ENCODE results near the gene C1RL. TPM values are rescaled to one million over a fixed set of nuclear protein-coding genes. Genes with fewer than 3 reads are reported as not detected.

Gene C1RL
- total RNA-seq, 1 donor from 2014 or later, result 26.6 TPM

DNA sequence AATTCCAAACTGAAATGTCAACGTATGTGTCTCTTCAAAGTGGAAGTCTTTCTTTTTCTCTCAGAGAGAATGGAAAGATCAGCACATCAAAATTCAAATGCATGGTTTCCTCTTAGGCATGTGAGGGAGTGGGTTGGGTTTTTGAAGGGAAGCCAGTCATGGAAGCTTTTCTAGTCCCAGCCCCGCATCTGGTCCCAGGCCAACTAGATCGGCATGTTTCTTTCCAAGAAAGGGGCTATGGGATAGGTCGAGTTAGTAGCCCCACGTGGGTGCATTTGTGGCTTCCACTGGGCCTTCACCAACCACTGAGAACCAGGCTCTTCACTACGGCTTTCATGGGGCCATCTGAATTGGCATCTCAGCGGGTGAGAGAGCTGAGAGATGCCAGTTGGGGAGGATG, 41.9 kb downstream of the C1RL start:
- no peak for TF ChIP-seq CTCF (IDR thresholded peaks at IDR 0.05; ENCODE audit: insufficient read depth, low read length, poor library complexity, severe bottlenecking)
- H3K4me3 ChIP-seq (ENCODE audit: low read depth, low read length), result no peak overlapping the region
- no peaks in the 10 kb centered on the region for H3K36me3 ChIP-seq (ENCODE audit: control insufficient read depth, insufficient read depth, low read length)
- peaks cover 9% of the 10 kb centered on the region for H3K27me3 ChIP-seq (ENCODE audit: control insufficient read depth, insufficient read depth, low read length)
- no peak for DNase-seq (ENCODE audit: low read depth)

- H3K36me3 ChIP-seq (ENCODE audit: control insufficient read depth, insufficient read depth, low read length), result no peaks in the 10 kb centered on the region
- no peak for TF ChIP-seq CTCF (IDR thresholded peaks at IDR 0.05; ENCODE audit: insufficient read depth, low read length, poor library complexity, severe bottlenecking)
- H3K27me3 ChIP-seq (ENCODE audit: control insufficient read depth, insufficient read depth, low read length), result peaks cover 9% of the 10 kb centered on the region
- H3K4me3 ChIP-seq (ENCODE audit: low read depth, low read length), result no peak overlapping the region
- DNase-seq (ENCODE audit: low read depth), result no peak
Observed at GRCh38 chr12:7066596-7066995, 42.4 kb downstream of the C1RL start.

DNA sequence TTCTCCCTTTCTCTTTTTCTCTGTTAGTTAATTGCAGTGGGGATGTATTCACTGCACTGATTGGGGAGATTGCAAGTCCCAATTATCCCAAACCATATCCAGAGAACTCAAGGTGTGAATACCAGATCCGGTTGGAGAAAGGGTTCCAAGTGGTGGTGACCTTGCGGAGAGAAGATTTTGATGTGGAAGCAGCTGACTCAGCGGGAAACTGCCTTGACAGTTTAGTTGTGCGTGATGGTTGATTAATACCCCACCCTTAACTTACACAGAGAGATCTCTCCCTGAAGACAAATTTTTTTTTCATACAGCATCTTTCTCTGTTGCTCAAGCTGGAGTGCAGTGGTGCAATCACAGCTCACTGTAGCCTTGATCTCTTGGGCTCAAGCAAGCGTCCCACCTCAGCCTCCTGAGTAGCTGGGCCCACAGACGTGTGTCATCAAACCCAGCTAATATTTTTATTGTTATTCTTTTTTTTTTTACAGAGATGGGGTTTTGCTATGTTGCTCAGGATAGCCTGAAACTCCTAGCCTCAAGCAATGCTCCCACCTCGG, 43.9 kb downstream of the C1RL start:
- no peak for TF ChIP-seq CTCF (IDR thresholded peaks at IDR 0.05; ENCODE audit: insufficient read depth, low read length, poor library complexity, severe bottlenecking)
- Histone ChIP-seq H3K27me3 (ENCODE audit: control insufficient read depth, insufficient read depth, low read length) (peaks cover 9% of the 10 kb centered on the region), H3K4me3 (ENCODE audit: low read depth, low read length) (no peak overlapping the region), H3K36me3 (ENCODE audit: control insufficient read depth, insufficient read depth, low read length) (no peaks in the 10 kb centered on the region)
- no peak for DNase-seq (ENCODE audit: low read depth)

GRCh38 chr12:7064516-7064915, 44.5 kb downstream of the C1RL start:
- Histone ChIP-seq H3K36me3 (ENCODE audit: control insufficient read depth, insufficient read depth, low read length) (no peaks in the 10 kb centered on the region), H3K27me3 (ENCODE audit: control insufficient read depth, insufficient read depth, low read length) (peaks cover 9% of the 10 kb centered on the region), H3K4me3 (ENCODE audit: low read depth, low read length) (no peak overlapping the region)
- DNase-seq (ENCODE audit: low read depth), result no peak
- TF ChIP-seq CTCF (IDR thresholded peaks at IDR 0.05; ENCODE audit: insufficient read depth, low read length, poor library complexity, severe bottlenecking), result no peak

- no peak overlapping the region for H3K4me3 ChIP-seq (ENCODE audit: low read depth, low read length)
- H3K27me3 ChIP-seq (ENCODE audit: control insufficient read depth, insufficient read depth, low read length), result peaks cover 4% of the 10 kb centered on the region
- no peaks in the 10 kb centered on the region for H3K36me3 ChIP-seq (ENCODE audit: control insufficient read depth, insufficient read depth, low read length)
- TF ChIP-seq CTCF (IDR thresholded peaks at IDR 0.05; ENCODE audit: insufficient read depth, low read length, poor library complexity, severe bottlenecking), result no peak
- no peak for DNase-seq (ENCODE audit: low read depth)
Observed at GRCh38 chr12:7061596-7061995, 47.4 kb downstream of the C1RL start.

DNA sequence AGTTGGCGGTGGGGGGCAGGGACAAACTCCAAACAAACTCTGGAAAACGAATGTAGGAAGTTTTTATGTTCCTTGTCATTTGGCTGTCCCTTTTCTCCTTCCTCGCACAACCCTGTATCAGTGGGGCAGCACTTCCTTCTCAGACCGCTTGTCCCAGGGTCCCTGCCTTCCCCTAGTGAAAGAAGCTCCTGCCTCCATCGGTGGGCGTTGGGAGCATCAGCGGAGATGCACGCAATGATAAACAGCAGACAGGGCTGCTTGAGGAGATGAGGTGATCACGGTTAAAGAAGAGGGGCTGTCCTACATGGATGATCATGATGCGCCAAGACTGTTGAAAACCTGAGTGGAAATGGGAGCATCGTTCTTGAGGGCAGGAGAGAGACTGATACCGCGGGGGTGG, 47.9 kb downstream of the C1RL start:
- Histone ChIP-seq H3K27me3 (ENCODE audit: control insufficient read depth, insufficient read depth, low read length) (peaks cover 3% of the 10 kb centered on the region), H3K36me3 (ENCODE audit: control insufficient read depth, insufficient read depth, low read length) (no peaks in the 10 kb centered on the region), H3K4me3 (ENCODE audit: low read depth, low read length) (no peak overlapping the region)
- no peak for TF ChIP-seq CTCF (IDR thresholded peaks at IDR 0.05; ENCODE audit: insufficient read depth, low read length, poor library complexity, severe bottlenecking)
- DNase-seq (ENCODE audit: low read depth), result no peak
